Type B pancreatic cell (in vitro differentiated cells): ENCODE measurements around the gene NAGS. TPM values are rescaled to one million over a fixed set of nuclear protein-coding genes. Genes with fewer than 3 reads are reported as not detected.
"Not testable (repeated sequence)": the region's sequence is repeated elsewhere in the genome, so short reads cannot be mapped to it uniquely, and the experiment has no call there.

Experiments
- DNase-seq: peaks from one replicate; pipeline ENCODE4 v3.0.0; 2021; ENCODE audit warnings: mixed read lengths; ENCODE audit not compliant: unreplicated experiment; ENCODE audit errors: extremely low spot score
- H3K27ac Mint-ChIP-seq: 2 replicates; pipeline ENCODE4 v1.8.0; 2021; ENCODE audit warnings: mild to moderate bottlenecking, mixed read lengths
- H3K27me3 Mint-ChIP-seq: 2 replicates; pipeline ENCODE4 v1.8.0; 2021; ENCODE audit warnings: mixed read lengths
- H3K36me3 Mint-ChIP-seq: 2 replicates; pipeline ENCODE4 v1.8.0; 2021; ENCODE audit warnings: mixed read lengths
- H3K4me1 Mint-ChIP-seq: one replicate; pipeline ENCODE4 v1.8.0; 2021; ENCODE audit warnings: mixed read lengths; ENCODE audit not compliant: unreplicated experiment
- H3K4me3 Mint-ChIP-seq: 2 replicates; pipeline ENCODE4 v1.8.0; 2021; ENCODE audit warnings: mild to moderate bottlenecking, mixed read lengths
- H3K9me3 Mint-ChIP-seq: 2 replicates; pipeline ENCODE4 v1.8.0; 2021; ENCODE audit warnings: mixed read lengths
- CTCF ChIP-seq: fragments of 200-600 bp; sonication (generic); conservative IDR thresholded peaks from 2 replicates; pipeline ENCODE4 v1.5.0; 2021; ENCODE audit warnings: antibody characterized with exemption, mild to moderate bottlenecking
- total RNA-seq: library from RNA; stranded (reverse); gene quantifications from 2 replicates; pipeline ENCODE4 v1.2.1, GENCODE V29; 2021; ENCODE audit warnings: low replicate concordance

Gene NAGS
- total RNA-seq, 1 donor from 2014 or later = 2.1 TPM

DNA sequence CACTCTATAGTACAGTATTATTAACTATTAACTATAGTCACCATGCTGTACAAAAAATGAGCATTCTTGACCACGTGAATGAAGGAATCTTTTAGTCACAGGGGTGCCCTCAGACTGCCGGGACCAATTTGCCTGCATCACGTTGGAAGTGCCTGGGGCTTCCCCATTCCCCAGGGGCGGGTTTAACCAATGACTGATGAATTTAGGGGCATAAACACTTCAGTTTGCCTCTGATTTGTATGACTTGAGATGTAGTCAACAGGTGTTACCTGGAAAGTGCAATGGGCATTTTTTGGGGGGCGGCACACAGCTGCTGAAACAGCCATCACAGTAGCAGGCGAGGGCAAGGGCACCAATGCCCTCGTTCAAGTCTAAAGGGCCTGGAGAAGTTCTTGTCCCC is 41.9 kb upstream of the NAGS start:
- Mint-ChIP-seq H3K4me3 (no peak overlapping the region), H3K27ac (no peak overlapping the region), H3K36me3 (no peaks in the 10 kb centered on the region), H3K27me3 (peaks cover 35% of the 10 kb centered on the region), H3K4me1 (no peaks in the 10 kb centered on the region), H3K9me3 (no peaks in the 10 kb centered on the region)
- DNase-seq = no peak
- no peak for TF ChIP-seq CTCF

GRCh38 chr17:43966276-43966675 is 38.1 kb upstream of the NAGS start:
- Mint-ChIP-seq H3K27me3 (peaks cover 49% of the 10 kb centered on the region), H3K9me3 (no peaks in the 10 kb centered on the region)
- no peak for TF ChIP-seq CTCF

GRCh38 chr17:43967251-43967875 is 37.1 kb upstream of the NAGS start:
- Mint-ChIP-seq H3K27ac (no peak overlapping the region), H3K4me1 (no peaks in the 10 kb centered on the region), H3K9me3 (no peaks in the 10 kb centered on the region), H3K36me3 (no peaks in the 10 kb centered on the region), H3K27me3 (peaks cover 45% of the 10 kb centered on the region), H3K4me3 (no peak overlapping the region)
- TF ChIP-seq CTCF = no peak
- DNase-seq = no peak

More at GRCh38 chr17:43966276-43966675, 38.1 kb upstream of the NAGS start:
- H3K27ac Mint-ChIP-seq = no peak overlapping the region
- no peak overlapping the region for H3K4me3 Mint-ChIP-seq
- no peak for DNase-seq
- H3K4me1 Mint-ChIP-seq = no peaks in the 10 kb centered on the region
- no peaks in the 10 kb centered on the region for H3K36me3 Mint-ChIP-seq

DNA sequence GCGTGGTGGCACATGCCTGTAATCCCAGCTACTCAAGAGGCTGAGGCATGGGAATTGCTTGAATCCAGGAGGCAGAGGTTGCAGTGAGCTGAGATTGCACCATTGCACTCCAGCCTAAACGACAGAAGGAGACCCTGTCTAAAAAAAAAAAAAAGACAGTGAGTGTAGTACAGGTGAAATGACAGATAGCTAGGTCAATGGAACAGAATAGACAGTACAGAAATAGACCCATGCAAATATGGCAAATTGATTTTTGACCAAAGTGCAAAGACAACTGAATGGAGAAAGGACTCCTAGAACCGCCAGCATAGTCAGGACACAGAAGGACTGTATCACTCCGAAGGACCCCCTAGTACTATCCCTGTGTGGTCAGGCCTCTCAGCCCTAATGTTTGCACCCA is 34.1 kb upstream of the NAGS start:
- Mint-ChIP-seq H3K36me3 (no peaks in the 10 kb centered on the region), H3K4me1 (no peaks in the 10 kb centered on the region), H3K27ac (no peak overlapping the region), H3K9me3 (no peaks in the 10 kb centered on the region), H3K4me3 (no peak overlapping the region), H3K27me3 (peaks cover 40% of the 10 kb centered on the region)
- DNase-seq = no peak
- TF ChIP-seq CTCF = no peak

DNA sequence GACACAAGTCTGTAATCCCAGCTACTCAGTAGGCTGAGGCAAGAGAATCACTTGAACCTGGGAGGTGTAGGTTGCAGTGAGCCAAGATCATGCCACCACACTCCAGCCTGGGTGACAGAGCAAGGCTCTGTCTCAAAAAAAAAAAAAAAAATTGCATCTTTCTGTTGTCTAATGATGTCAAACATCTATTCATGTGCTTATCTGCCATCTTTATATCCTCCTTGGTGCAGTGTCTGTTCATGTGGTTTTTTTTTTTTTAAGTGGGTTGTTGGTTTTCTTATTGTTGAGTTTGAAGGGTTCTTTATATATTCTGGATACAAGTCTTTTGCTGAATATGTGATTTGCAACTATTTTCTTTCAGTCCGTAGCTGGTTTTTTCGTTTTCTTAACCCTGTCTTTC is 33.0 kb upstream of the NAGS start:
- not testable (repeated sequence) for DNase-seq, H3K9me3 Mint-ChIP-seq, H3K27ac Mint-ChIP-seq, H3K4me3 Mint-ChIP-seq, H3K36me3 Mint-ChIP-seq, H3K4me1 Mint-ChIP-seq
- peaks cover 34% of the 10 kb centered on the region for H3K27me3 Mint-ChIP-seq

DNA sequence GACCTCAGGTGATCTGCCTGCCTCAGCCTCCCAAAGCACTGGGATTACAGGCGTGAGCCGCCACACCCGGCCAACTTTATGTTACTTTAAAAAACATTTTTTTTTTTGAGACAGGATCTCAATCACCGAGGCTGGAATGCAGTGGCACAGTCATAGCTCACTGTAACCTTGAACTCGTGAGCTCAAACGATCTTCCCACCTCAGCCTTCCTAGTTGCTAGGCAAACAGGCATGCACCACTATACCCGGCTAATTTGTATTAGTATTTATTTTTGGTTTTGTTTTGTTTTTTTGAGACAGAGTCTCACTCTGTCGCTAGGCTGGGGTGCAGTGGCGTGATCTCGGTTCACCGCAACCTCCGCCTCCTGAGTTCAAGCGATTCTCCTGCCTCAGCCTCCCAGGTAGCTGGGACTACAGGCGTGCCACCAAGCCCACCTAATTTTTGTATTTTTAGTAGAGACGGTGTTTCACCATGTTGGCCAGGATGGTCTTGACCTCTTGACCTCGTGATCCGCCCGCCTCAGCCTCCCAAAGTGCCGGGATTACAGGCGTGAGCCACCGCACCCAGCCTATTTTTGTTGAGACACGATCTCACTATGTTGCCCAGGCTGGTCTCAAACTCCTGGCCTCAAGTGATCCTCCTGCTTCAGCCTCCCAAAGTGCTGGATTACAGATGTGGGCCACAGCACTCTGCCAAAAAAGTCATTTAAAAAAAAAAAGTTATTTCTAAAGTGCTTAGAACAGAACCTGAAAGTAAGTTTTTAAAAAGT is 31.8 kb upstream of the NAGS start:
- DNase-seq, H3K36me3 Mint-ChIP-seq, H3K4me3 Mint-ChIP-seq, H3K4me1 Mint-ChIP-seq, H3K27ac Mint-ChIP-seq, H3K9me3 Mint-ChIP-seq: not testable (repeated sequence)
- peaks cover 39% of the 10 kb centered on the region for H3K27me3 Mint-ChIP-seq
